MCF 10A (cell line): ENCODE data around the gene FLOT1. TPM values are rescaled to one million over a fixed set of nuclear protein-coding genes. Genes with fewer than 3 reads are reported as not detected.

ENCODE experiments used
- BruUV-seq: library from RNA; stranded (reverse); fragments of 400-500 nt; replicated peaks from 2 replicates; lab custom pipeline; 2021; lab: Mats Ljungman, UMichigan
- CTCF ChIA-PET: fragments of 300-600 bp; sonication (Branson Sonifier 250); formaldehyde crosslinking; extraction: SDS; loops from one replicate; lab custom pipeline; 2021; ENCODE audit warnings: antibody characterized with exemption, inconsistent platforms; lab: Yijun Ruan, JAX
- POLR2A ChIA-PET: fragments of 300-600, 350-650 bp; sonication (Branson Sonifier 250); formaldehyde crosslinking; extraction: SDS; loops from one replicate; lab custom pipeline; 2020; ENCODE audit warnings: antibody characterized with exemption, inconsistent platforms; lab: Yijun Ruan, JAX
- DNase-seq: peaks from one replicate; pipeline ENCODE4 v3.0.0-alpha.2; 2018; ENCODE audit not compliant: unreplicated experiment
- H3K27ac Mint-ChIP-seq: one replicate; pipeline ENCODE4 v1.8.0; 2022; ENCODE audit warnings: mild to moderate bottlenecking, low read depth, mixed read lengths; ENCODE audit not compliant: unreplicated experiment
- H3K27me3 Mint-ChIP-seq: one replicate; pipeline ENCODE4 v1.8.0; 2022; ENCODE audit warnings: mixed read lengths; ENCODE audit not compliant: insufficient read depth, unreplicated experiment
- H3K36me3 Mint-ChIP-seq: one replicate; pipeline ENCODE4 v1.8.0; 2022; ENCODE audit warnings: mild to moderate bottlenecking, moderate library complexity, mixed read lengths; ENCODE audit not compliant: insufficient read depth, unreplicated experiment
- H3K4me1 Mint-ChIP-seq: one replicate; pipeline ENCODE4 v1.8.0; 2022; ENCODE audit warnings: mixed read lengths; ENCODE audit not compliant: insufficient read depth, unreplicated experiment
- H3K4me3 Mint-ChIP-seq: one replicate; pipeline ENCODE4 v1.8.0; 2022; ENCODE audit warnings: mild to moderate bottlenecking, moderate library complexity, mixed read lengths; ENCODE audit not compliant: unreplicated experiment
- H3K9me3 Mint-ChIP-seq: one replicate; pipeline ENCODE4 v1.8.0; 2022; ENCODE audit warnings: mixed read lengths; ENCODE audit not compliant: unreplicated experiment
- intact Hi-C: fragments of 100-400 bp; cut with micrococcal nuclease; formaldehyde crosslinking; loops from 2 replicates; pipeline ENCODE4 v1.14.1; 2022
- total RNA-seq: library from RNA; stranded (reverse); gene quantifications from 2 replicates; pipeline ENCODE4 v1.2.3, GENCODE V29; 2022
- TF ChIP-seq, protein P1 (sequence below): fragments of 200-600 bp; IDR thresholded peaks from one replicate; pipeline ENCODE4 v1.8.0; 2022; ENCODE audit warnings: antibody characterized with exemption, mild to moderate bottlenecking; ENCODE audit not compliant: unreplicated experiment

FLOT1 gene
- total RNA-seq, 1 experiment from 2014 or later = 61.8 TPM

GRCh38 chr6:30717129-30717844 is 25.2 kb downstream of the FLOT1 start, which contains the start of gene MDC1:
Gene MDC1, minus strand, starts transcription at chr6:30717281. Its CDS starts 2,106 bp downstream, at chr6:30715175.
- Mint-ChIP-seq H3K4me3 (peak within 1 kb of the TSS; percentile 88), H3K36me3 (peaks cover 56% of the 10 kb centered on the region), H3K27ac (peak within 1 kb of the TSS; percentile 94), H3K27me3 (no peaks in the 10 kb centered on the region), H3K4me1 (peaks cover 38% of the 10 kb centered on the region), H3K9me3 (no peaks in the 10 kb centered on the region)
- no TSS peak for BruUV-seq
- peak; percentile 100 for DNase-seq
- ChIA-PET CTCF (interaction anchor here (0.7 to 20.7 kb wide), 6 partner anchors 10 to 160 kb away, joined by 3 to 537 read pairs (median 4); partner anchors contain the start of gene DHX16), POLR2A (interaction anchor here (0.6 to 13.6 kb wide), 21 partner anchors 10 to 408 kb away, joined by 3 to 477 read pairs (median 7); partner anchors contain the start of genes DDR1, DHX16, IER3 and MRPS18B)
- intact Hi-C loops = loop anchor here (1.0 kb wide), 1 partner anchor 31 kb away; the partner anchor contains the start of gene PPP1R18
- TF ChIP-seq, protein P1, sequence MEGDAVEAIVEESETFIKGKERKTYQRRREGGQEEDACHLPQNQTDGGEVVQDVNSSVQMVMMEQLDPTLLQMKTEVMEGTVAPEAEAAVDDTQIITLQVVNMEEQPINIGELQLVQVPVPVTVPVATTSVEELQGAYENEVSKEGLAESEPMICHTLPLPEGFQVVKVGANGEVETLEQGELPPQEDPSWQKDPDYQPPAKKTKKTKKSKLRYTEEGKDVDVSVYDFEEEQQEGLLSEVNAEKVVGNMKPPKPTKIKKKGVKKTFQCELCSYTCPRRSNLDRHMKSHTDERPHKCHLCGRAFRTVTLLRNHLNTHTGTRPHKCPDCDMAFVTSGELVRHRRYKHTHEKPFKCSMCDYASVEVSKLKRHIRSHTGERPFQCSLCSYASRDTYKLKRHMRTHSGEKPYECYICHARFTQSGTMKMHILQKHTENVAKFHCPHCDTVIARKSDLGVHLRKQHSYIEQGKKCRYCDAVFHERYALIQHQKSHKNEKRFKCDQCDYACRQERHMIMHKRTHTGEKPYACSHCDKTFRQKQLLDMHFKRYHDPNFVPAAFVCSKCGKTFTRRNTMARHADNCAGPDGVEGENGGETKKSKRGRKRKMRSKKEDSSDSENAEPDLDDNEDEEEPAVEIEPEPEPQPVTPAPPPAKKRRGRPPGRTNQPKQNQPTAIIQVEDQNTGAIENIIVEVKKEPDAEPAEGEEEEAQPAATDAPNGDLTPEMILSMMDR = no peak

GRCh38 chr6:30716879-30717128 is 25.7 kb downstream of the FLOT1 start:
- Mint-ChIP-seq H3K27ac (peak overlapping the region; percentile 94), H3K4me3 (peak overlapping the region; percentile 88), H3K4me1 (peaks cover 37% of the 10 kb centered on the region), H3K27me3 (no peaks in the 10 kb centered on the region), H3K9me3 (no peaks in the 10 kb centered on the region), H3K36me3 (peaks cover 56% of the 10 kb centered on the region)
- no peak for DNase-seq
- intact Hi-C loops = loop anchor here (1.0 kb wide), 1 partner anchor 31 kb away; the partner anchor contains the start of gene PPP1R18
- ChIA-PET CTCF (interaction anchor here (0.7 to 20.7 kb wide), 4 partner anchors 10 to 105 kb away, joined by 3 to 537 read pairs (median 4); partner anchors contain the start of gene DHX16), POLR2A (interaction anchor here (0.6 to 13.6 kb wide), 19 partner anchors 9 to 167 kb away, joined by 3 to 477 read pairs (median 8); partner anchors contain the start of genes DDR1, DHX16, IER3 and MRPS18B)
- TF ChIP-seq, protein P1 = no peak
- TSS peak; percentile 57 for BruUV-seq

DNA sequence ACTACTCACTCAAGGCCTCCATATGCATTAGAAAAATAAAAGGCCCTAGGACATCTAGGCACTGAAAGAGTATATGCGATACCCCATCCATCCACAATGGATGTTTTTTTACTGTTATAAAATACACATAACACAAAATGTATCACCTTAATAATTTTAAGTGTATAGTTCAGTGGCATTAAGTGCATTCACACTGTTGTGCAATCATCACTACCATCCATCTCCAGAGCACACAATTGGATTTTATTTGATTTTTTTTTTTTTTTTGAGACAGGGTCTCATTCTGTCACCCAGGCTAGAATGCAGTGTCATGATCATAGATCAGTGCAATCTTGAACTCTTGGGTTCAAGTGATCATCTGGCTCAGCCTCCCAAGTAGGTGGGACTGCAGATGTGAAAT is 28.2 kb downstream of the FLOT1 start:
- TF ChIP-seq, protein P1 = no peak
- Mint-ChIP-seq H3K27me3 (no peaks in the 10 kb centered on the region), H3K9me3 (no peaks in the 10 kb centered on the region), H3K36me3 (peaks cover 54% of the 10 kb centered on the region), H3K4me1 (peaks cover 29% of the 10 kb centered on the region), H3K27ac (peak overlapping the region; percentile 31), H3K4me3 (no peak overlapping the region)
- CTCF ChIA-PET = interaction anchor here (1.4 kb wide), 1 partner anchor 9 kb away, joined by 5 read pairs; no protein-coding TSS in a partner anchor
- no TSS peak for BruUV-seq
- POLR2A ChIA-PET = interaction anchor here (0.7 to 1.3 kb wide), 3 partner anchors 10 to 28 kb away, joined by 3 to 4 read pairs (median 4); no protein-coding TSS in a partner anchor
- intact Hi-C loops = no loop called here
- no peak for DNase-seq

- intact Hi-C loops = no loop called here
- no peaks in the 10 kb centered on the region for H3K27me3 Mint-ChIP-seq
- BruUV-seq = no TSS peak
- H3K36me3 Mint-ChIP-seq = peaks cover 61% of the 10 kb centered on the region
- peak overlapping the region; percentile 28 for H3K27ac Mint-ChIP-seq
- H3K9me3 Mint-ChIP-seq = no peaks in the 10 kb centered on the region
- H3K4me1 Mint-ChIP-seq = peaks cover 30% of the 10 kb centered on the region
- TF ChIP-seq, protein P1 = no peak
- ChIA-PET CTCF (interaction anchor here (0.7 to 1.8 kb wide), 6 partner anchors 9 to 371 kb away, joined by 3 to 5 read pairs (median 3); no protein-coding TSS in a partner anchor), POLR2A (interaction anchor here (1.0 to 1.3 kb wide), 4 partner anchors 9 to 22 kb away, joined by 3 to 9 read pairs (median 4); partner anchors contain the start of gene NRM)
- no peak overlapping the region for H3K4me3 Mint-ChIP-seq
- DNase-seq = no peak
Measured at GRCh38 chr6:30712441-30712945, 30.0 kb downstream of the FLOT1 start.
